SHP77 (cell line): ENCODE data around the gene SLC26A5.
A peak's percentile ranks its signal among the peaks of the same experiment; 100 is the strongest.

Source experiments
- DNase-seq, 2 experiments: peaks; one replicate each; lab custom pipeline; 2025; lab: John Stamatoyannopoulos, UW

SLC26A5 gene

DNA sequence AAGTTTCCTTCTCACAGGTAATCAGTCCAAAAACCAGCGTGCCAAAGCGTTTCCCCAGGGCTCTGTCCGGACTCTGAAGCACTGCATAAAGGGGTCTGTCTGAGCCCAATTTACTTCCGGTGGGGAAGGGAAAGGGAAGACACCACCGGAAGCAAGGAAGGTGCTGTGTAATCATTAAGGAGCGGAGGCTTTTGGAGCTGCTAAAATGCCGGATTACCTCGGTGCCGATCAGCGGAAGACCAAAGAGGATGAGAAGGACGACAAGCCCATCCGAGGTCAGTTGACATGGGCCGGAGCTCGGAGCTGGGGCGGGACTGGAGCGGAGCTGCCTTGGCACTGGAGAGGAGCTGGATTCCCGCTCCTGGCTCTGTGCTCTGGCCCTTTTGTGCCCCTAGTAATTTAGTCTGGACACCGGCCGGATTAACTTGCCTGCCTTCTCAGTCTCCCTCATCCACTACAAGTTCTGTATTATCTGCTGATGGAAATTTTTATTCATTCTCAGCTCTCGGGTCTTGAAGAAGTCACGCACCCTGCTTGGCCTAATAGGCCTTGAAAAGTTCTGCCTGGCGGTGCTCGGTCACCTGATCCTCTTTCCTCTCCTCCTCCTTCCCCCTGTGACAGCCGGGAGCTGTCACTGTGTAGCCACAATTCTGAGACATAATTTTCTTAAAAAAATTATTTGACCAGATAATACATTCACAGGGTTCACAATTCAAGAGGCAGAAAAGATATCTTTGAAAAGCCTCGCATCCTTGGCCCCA lies 98.3 kb downstream of the SLC26A5 start, which contains the start of gene PSMC2:
Gene PSMC2 (plus strand): TSS at position 137 of the 761 bp plus-strand sequence. CDS start 69 bp downstream, at position 206.
- DNase-seq, result peak; percentile 75 to 91

DNA sequence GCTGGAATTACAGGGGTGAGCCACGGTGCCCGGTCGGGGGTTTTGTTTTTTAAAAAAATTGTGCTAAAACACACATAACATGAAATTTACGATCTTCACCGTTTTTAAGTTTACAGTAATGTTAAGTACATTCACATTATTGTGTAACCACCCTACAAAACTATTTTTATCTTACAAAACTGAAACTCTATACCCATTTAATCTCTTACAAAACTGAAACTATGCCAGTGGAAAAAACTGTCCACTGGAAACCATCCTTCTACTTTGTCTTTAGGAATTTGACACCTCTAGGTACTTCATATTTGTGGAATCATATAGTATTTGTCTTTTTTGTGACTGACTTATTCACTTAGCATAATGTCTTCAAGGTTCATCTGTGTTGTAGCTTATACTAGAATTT lies 99.6 kb downstream of the SLC26A5 start:
- DNase-seq, result no peak

DNA sequence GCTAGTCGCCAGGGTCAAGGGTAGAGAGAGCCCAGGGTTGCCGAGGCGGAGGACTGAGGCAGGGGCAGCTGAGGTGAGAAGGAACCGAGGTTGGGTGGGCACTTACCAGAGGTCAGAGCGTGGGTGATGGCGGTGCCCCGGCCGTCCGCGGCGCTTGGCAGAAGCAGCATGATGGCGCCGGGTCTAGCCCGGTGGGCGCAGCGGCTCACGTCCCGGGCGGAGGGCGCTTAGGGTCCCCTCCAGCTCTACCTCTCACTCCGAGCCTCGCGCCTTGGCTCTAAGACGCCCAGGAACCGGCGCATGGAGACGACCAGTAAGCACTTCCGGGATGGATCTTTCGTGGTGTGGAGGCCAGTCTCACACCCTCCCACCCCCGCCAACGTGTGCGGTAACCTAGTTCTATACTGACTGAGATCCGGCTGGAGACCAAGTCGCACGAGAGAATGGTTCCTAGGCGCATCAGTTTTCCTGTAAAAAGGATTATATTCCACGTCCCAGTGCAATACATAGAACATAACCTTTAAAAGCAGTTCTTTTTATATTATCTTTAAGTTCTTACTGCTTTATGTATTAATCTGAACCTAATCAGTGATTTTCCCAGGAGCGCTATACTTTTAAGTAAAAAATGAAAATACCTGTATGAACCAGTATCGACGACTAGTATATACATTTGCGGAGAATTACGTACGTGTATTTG lies 101.4 kb downstream of the SLC26A5 start, which contains the start of gene DNAJC2:
Gene DNAJC2 (minus strand): TSS at position 315 of the 697 bp plus-strand sequence. CDS start 145 bp downstream, at position 170.
- DNase-seq, result peak; percentile 90 to 92

DNA sequence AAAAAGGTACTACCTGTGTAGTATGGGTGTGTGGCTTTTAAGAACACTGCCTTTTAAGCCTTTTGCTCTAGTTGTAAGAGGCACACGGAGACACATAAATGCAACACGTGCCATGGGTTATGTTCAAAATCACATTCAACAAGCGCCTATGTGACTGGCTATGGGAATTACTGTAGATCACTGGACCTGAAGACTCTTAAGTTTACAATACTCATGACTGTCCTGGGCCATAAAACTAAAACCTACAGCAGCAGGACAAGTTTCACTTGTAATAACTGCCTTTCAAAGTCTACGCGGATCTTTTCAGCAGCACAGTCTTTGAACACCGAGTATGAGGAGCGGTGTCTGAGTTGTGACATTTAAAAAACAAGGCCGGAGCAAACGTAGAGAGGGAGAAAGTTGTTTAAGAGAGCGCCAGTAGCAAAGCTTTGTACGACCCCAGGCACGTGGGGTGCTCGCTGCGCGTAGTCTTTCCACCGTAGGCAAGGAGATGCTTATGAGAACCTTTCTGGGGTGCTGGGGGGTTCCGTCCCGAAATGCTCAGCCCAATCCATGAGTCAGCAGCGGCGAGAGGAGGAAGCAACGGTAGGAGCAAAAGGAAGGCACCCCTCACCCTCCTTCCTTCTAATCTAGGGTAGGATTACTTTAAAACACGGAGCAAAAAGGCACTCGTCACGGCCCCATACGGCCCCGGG lies 102.1 kb downstream of the SLC26A5 start:
- no peak for DNase-seq

DNA sequence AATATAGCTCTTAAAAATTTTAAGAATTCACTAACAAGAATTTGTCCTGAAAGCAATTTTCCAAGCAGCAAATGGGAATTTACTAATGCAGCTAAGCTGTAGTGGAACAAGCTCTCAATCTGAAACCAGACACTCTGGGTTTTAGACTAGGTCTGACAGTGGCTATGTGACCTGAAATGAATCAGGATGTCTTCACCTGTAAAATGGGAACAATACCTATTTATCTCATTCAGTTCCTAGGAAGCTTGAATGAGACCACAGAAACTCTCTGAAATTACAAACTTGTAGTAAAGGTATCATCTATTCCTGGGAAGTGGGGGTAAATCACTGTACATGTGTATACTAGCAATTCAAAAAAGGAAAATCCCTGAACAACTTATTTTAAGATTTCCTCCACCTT lies 102.7 kb downstream of the SLC26A5 start:
- no peak for DNase-seq

DNA sequence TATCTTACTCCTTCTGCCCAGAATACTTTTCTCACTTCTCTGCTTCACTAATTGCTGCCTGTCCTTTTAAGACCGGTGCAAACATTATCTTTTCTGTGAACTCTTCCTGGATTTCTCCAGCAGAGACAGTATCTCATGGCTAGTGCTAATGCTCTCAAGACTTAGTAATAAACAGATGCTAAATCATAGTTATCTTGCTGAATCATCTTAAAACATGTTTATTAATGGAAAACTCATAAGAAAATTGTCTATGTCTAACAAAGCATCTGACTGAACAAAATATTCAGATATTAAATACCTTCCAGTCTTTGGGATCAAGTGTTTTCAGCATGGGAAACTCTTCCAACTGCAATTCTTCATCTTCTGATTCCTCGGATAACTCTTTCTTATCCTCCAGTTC lies 104.5 kb downstream of the SLC26A5 start:
- DNase-seq, result no peak

DNA sequence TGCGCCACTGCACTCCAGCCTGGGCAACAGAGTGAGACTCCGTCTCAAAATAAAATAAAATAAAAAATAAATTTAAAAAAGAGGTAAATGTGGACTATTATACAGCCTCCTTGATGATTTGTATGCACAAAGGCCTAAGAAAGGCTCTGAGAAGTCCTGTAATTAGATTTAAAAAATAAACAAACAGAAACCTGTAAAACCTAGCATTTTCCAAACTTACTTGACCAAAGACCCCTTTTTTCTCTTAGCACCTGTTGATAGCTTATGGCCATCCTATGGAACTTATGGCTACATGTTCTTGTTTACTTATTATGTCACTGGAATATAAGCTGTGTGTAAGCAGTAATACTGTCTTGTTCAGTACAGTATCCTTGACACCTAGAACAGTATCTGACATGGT lies 107.1 kb downstream of the SLC26A5 start:
- DNase-seq, result no peak

DNA sequence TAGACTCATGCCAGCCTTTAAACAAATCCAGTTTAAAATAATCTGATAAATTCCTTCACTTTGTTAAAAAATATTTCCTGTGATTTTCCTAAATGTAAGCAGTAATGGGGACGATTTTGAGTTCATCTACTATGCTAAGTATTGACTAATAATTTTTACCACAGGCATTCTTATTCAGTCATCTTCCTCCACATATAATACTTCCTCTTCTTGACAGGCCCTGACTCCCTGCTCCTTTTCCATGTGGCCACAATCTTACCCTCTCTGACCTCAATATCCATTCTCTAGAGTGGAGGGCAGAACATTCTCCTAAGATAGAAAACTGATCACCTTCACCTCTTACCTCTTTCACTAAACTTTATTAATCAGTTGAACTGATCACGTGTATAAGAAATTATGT lies 109.2 kb downstream of the SLC26A5 start:
- DNase-seq, result no peak

DNA sequence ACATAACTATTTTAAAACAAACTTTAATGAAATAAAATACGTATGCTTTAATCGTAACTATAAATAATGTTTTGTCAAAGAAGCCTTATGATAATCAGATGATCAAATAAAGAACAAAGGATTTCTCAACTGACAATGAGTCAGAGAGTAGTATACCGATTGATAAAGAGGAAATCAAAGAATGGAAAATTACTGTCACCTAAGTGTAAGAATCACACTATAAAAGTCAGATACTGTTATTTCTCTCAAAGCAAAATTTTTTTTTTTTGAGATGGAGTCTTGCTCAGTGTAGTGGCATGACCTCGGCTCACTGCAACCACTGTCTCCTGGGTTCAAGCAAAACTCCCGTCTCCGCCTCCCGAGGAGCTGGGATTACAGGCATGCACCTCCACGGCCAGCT lies 120.3 kb downstream of the SLC26A5 start:
- DNase-seq, result no peak
